Measurements from ENCODE around the gene ZNF609.

GRCh38 chr15:64503640-64504039, 43.3 kb downstream of the ZNF609 start:
- no peak for TF ChIP-seq EZH2 (IDR thresholded peaks at IDR 0.05; ENCODE audit: insufficient read depth, poor library complexity, severe bottlenecking)
- no peak for TF ChIP-seq EZH2phosphoT487 (IDR thresholded peaks at IDR 0.05; ENCODE audit: insufficient read depth, low read depth)
